ENCODE data around the gene AP3B2.

DNA sequence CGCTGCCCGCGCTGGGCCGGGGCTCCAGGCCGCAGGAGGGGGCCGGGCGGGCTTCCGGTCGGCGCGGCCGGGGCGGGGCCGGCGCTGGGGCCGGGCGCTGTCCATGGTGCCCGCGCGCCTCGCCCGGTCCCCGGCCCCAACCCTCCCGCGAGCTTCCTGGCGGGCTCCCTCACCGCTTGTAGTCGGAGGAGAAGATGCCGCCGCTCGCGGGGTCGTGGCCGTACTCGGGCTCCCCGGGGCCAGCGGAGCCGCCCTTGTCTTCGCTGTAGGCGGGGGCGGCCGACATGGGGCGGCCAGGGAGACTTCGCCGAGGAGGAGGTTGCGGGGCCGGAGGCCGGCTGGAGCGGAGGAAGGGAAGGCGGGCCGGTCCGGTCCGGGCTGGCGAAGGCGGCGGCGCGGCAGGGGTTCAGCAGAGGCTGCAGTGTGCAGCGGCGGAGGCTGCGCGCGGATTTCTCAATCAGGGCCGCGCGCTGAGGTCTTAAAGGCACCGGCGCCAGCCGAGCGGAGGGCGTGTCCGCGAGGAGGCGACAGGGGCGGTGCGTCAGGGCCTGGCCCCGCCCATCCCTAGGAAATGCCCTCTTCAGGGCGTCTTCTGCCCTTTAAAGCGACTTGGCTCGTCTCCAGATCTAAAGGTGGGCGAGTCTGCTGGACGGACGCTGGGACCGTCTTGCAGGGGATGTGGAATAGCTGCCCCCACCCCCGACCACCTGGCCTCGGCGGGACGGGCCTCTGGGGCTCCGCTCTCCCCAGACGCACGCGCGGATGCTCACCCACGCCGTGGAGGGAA is at the start of gene AP3B2:
- TF ChIP-seq, protein P1, sequence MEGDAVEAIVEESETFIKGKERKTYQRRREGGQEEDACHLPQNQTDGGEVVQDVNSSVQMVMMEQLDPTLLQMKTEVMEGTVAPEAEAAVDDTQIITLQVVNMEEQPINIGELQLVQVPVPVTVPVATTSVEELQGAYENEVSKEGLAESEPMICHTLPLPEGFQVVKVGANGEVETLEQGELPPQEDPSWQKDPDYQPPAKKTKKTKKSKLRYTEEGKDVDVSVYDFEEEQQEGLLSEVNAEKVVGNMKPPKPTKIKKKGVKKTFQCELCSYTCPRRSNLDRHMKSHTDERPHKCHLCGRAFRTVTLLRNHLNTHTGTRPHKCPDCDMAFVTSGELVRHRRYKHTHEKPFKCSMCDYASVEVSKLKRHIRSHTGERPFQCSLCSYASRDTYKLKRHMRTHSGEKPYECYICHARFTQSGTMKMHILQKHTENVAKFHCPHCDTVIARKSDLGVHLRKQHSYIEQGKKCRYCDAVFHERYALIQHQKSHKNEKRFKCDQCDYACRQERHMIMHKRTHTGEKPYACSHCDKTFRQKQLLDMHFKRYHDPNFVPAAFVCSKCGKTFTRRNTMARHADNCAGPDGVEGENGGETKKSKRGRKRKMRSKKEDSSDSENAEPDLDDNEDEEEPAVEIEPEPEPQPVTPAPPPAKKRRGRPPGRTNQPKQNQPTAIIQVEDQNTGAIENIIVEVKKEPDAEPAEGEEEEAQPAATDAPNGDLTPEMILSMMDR (IDR thresholded peaks at IDR 0.05) = no peak
- TF ChIP-seq POLR2A (IDR thresholded peaks at IDR 0.05) = no peak
